CD14-positive monocyte (primary cell): ENCODE measurements around the gene EEF1AKMT3. TPM values are rescaled to one million over a fixed set of nuclear protein-coding genes. Genes with fewer than 3 reads are reported as not detected.

Source experiments
- DNase-seq, 3 donors: peaks; one replicate each; pipeline ENCODE4 v3.0.0-alpha.2; 2011 to 2022
- H2AFZ ChIP-seq: 2 replicates; pipeline ENCODE4 v1.6.0; 2012; ENCODE audit warnings: mild to moderate bottlenecking, low read depth, low read length, inconsistent platforms; ENCODE audit not compliant: insufficient read depth, poor library complexity, severe bottlenecking
- H3K27ac ChIP-seq, 2 donors: 1 replicate in 1 of 2; 2 replicates in 1 of 2; pipeline ENCODE4 v1.5.1; 2012 to 2013; ENCODE audit warnings: low read length in 2 of 2, control low read depth in 1 of 2, inconsistent platforms in 1 of 2, low read depth in 1 of 2, mild to moderate bottlenecking in 1 of 2
- H3K27me3 ChIP-seq, 2 donors: one replicate each; pipeline versions ENCODE4 v1.6.0 to v1.6.1; 2011 to 2013; ENCODE audit warnings: low read length in 2 of 2; ENCODE audit not compliant: control insufficient read depth in 2 of 2, insufficient read depth in 2 of 2
- H3K36me3 ChIP-seq, 2 donors: replicated peaks in 1 of 2; 1 replicate in 1 of 2; 2 replicates in 1 of 2; pipeline versions ENCODE4 v1.5.1 to v1.6.1; 2012 to 2013; ENCODE audit warnings: low read length in 2 of 2, control low read depth in 1 of 2, inconsistent platforms in 1 of 2, mild to moderate bottlenecking in 1 of 2; ENCODE audit not compliant: insufficient read depth in 2 of 2, control insufficient read depth in 1 of 2
- H3K4me1 ChIP-seq, 2 donors: 1 replicate in 1 of 2; 2 replicates in 1 of 2; pipeline versions ENCODE4 v1.5.1 to v1.6.1; 2012 to 2013; ENCODE audit warnings: low read length in 2 of 2, control low read depth in 1 of 2, inconsistent platforms in 1 of 2, mild to moderate bottlenecking in 1 of 2, moderate library complexity in 1 of 2; ENCODE audit not compliant: insufficient read depth in 2 of 2, control insufficient read depth in 1 of 2
- H3K4me2 ChIP-seq: replicated peaks from 2 replicates; pipeline ENCODE3; 2012; ENCODE audit warnings: low read length, moderate library complexity, mild to moderate bottlenecking; ENCODE audit not compliant: poor library complexity, severe bottlenecking; ENCODE audit errors: extremely low read depth
- H3K4me3 ChIP-seq, 3 experiments: fragments of 200-600 bp in 1 of 3; sonication (generic) in 1 of 3; replicated peaks in 1 of 3; 1 replicate in 2 of 3; 2 replicates in 1 of 3; pipeline ENCODE4 v1.5.1; 2011 to 2013; ENCODE audit warnings: low read length in 3 of 3, mild to moderate bottlenecking in 3 of 3, control low read depth in 2 of 3, low read depth in 2 of 3, inconsistent platforms in 1 of 3, moderate library complexity in 1 of 3
- H3K79me2 ChIP-seq: 2 replicates; pipeline ENCODE4 v1.6.0; 2012; ENCODE audit warnings: mild to moderate bottlenecking, control low read depth, inconsistent platforms, low read length, moderate library complexity; ENCODE audit not compliant: insufficient read depth
- H3K9ac ChIP-seq: 2 replicates; pipeline ENCODE4 v1.6.0; 2017; ENCODE audit warnings: low read length, mild to moderate bottlenecking; ENCODE audit not compliant: insufficient read depth, poor library complexity, severe bottlenecking
- H3K9me3 ChIP-seq, 2 donors: replicated peaks in 1 of 2; 1 replicate in 1 of 2; 2 replicates in 1 of 2; pipeline versions ENCODE4 v1.5.1 to v1.6.1; 2012 to 2013; ENCODE audit warnings: low read length in 2 of 2, control low read depth in 1 of 2; ENCODE audit not compliant: control insufficient read depth in 1 of 2, insufficient read depth in 1 of 2
- H4K20me1 ChIP-seq: 2 replicates; pipeline ENCODE4 v1.6.0; 2012; ENCODE audit warnings: mild to moderate bottlenecking, low read length, control low read depth, moderate library complexity; ENCODE audit not compliant: insufficient read depth
- H3K27ac Mint-ChIP-seq, 7 donors: one replicate each; pipeline ENCODE4 v1.8.0; 2020; ENCODE audit warnings: mild to moderate bottlenecking in 7 of 7, mixed read lengths in 7 of 7, moderate library complexity in 6 of 7, inconsistent platforms in 2 of 7
- H3K27me3 Mint-ChIP-seq, 3 donors: one replicate each; pipeline ENCODE4 v1.8.0; 2021 to 2022; ENCODE audit warnings: low read depth in 3 of 3, mild to moderate bottlenecking in 3 of 3, mixed read lengths in 3 of 3, moderate library complexity in 3 of 3, inconsistent platforms in 1 of 3
- H3K36me3 Mint-ChIP-seq, 2 donors: one replicate each; pipeline ENCODE4 v1.8.0; 2020; ENCODE audit warnings: mixed read lengths in 2 of 2, inconsistent platforms in 1 of 2, mild to moderate bottlenecking in 1 of 2
- H3K4me1 Mint-ChIP-seq: one replicate; pipeline ENCODE4 v1.8.0; 2020; ENCODE audit warnings: mild to moderate bottlenecking, mixed read lengths
- H3K4me3 Mint-ChIP-seq, 2 donors: one replicate each; pipeline ENCODE4 v1.8.0; 2020; ENCODE audit warnings: mild to moderate bottlenecking in 2 of 2, mixed read lengths in 2 of 2, moderate library complexity in 1 of 2
- H3K9me3 Mint-ChIP-seq, 7 donors: one replicate each; pipeline ENCODE4 v1.8.0; 2020 to 2022; ENCODE audit warnings: mixed read lengths in 7 of 7, mild to moderate bottlenecking in 6 of 7, moderate library complexity in 6 of 7, inconsistent platforms in 2 of 7
- CTCF ChIP-seq: fragments of 200-600 bp; IDR thresholded peaks from one replicate; pipeline ENCODE4 v1.8.0; 2022; ENCODE audit warnings: antibody characterized with exemption, mild to moderate bottlenecking
- WGBS: methylation state at CpG from one replicate; pipeline ENCODE4 v1.1.5; 2013; ENCODE audit warnings: missing lambda C conversion rate; ENCODE audit not compliant: insufficient coverage; 5-methylcytosine and 5-hydroxymethylcytosine counted together
- intact Hi-C, 2 donors: fragments of 100-400 bp; cut with micrococcal nuclease; formaldehyde crosslinking; loops; one replicate each; pipeline versions ENCODE4 v1.15.0 to v1.15.1; 2023
- polyA plus RNA-seq, 3 donors: library from polyadenylated mRNA; depleted of rRNA in 1 of 3; unstranded in 2 of 3; stranded (reverse) in 1 of 3; fragments of 300-500 nt in 2 of 3; fragments of >200 nt in 1 of 3; fragmentation: Illumina TruSeq in 2 of 3; gene quantifications; 1 replicate in 2 of 3; 2 replicates in 1 of 3; pipeline ENCODE4 v1.2.3, GENCODE V29; 2012 to 2021

Gene EEF1AKMT3
- polyA plus RNA-seq, 3 donors: 3.4 to 4.2 (median 3.4) TPM

GRCh38 chr12:57741413-57741789, 31.0 kb upstream of the EEF1AKMT3 start:
- no peaks in the 10 kb centered on the region for H3K9me3 Mint-ChIP-seq
- H3K4me1 Mint-ChIP-seq: peaks cover 53% of the 10 kb centered on the region
- DNase-seq: no peak
- peak overlapping the region; percentile 78 to 96 (median 88) for H3K27ac Mint-ChIP-seq
- H3K36me3 Mint-ChIP-seq: peaks cover 8 to 13% of the 10 kb centered on the region in 2 donors
- Histone ChIP-seq H3K9me3 (no peaks in the 10 kb centered on the region), H3K79me2 (peaks cover 26% of the 10 kb centered on the region), H4K20me1 (no peaks in the 10 kb centered on the region), H3K4me3 (peak overlapping the region; percentile 40 to 70 (median 52)), H3K9ac (peak overlapping the region; percentile 37), H3K27me3 (no peaks in the 10 kb centered on the region), H3K27ac (peak overlapping the region in 1 of 2 donors; percentile 78), H3K4me1 (peaks cover 40 to 47% of the 10 kb centered on the region in 2 donors), H2AFZ (peak overlapping the region; percentile 78), H3K4me2 (peak overlapping the region; percentile 73), H3K36me3 (peaks cover 0 to 9% of the 10 kb centered on the region in 2 donors)
- no peak for TF ChIP-seq CTCF
- intact Hi-C loops: loop anchor here in 1 of 2 donors (5.0 to 10.0 kb wide), 2 partner anchors 49 to 193 kb away; partner anchors contain the start of gene OS9
- peak overlapping the region; percentile 83 to 93 for H3K4me3 Mint-ChIP-seq
- WGBS: 0% methylated on average over 1 of the region's 1 CpG
- H3K27me3 Mint-ChIP-seq: peaks cover 0 to 1% (median 0%) of the 10 kb centered on the region in 3 donors

GRCh38 chr12:57741844-57742738, 30.3 kb upstream of the EEF1AKMT3 start:
- Histone ChIP-seq H3K9ac (peak overlapping the region; percentile 37), H3K27ac (peak overlapping the region; percentile 9 to 78), H4K20me1 (no peaks in the 10 kb centered on the region), H3K4me1 (peaks cover 40 to 47% of the 10 kb centered on the region in 2 donors), H3K4me3 (peak overlapping the region; percentile 40 to 70 (median 52)), H3K36me3 (peaks cover 0 to 10% of the 10 kb centered on the region in 2 donors), H3K79me2 (peaks cover 26% of the 10 kb centered on the region), H3K4me2 (peak overlapping the region; percentile 73), H3K27me3 (no peaks in the 10 kb centered on the region), H3K9me3 (no peaks in the 10 kb centered on the region), H2AFZ (peak overlapping the region; percentile 78)
- intact Hi-C loops: loop anchor here in 1 of 2 donors (5.0 to 10.0 kb wide), 2 partner anchors 50 to 193 kb away; partner anchors contain the start of gene OS9
- H3K27ac Mint-ChIP-seq: peak overlapping the region; percentile 78 to 96 (median 88)
- no peaks in the 10 kb centered on the region for H3K9me3 Mint-ChIP-seq
- peaks cover 0 to 1% (median 0%) of the 10 kb centered on the region in 3 donors for H3K27me3 Mint-ChIP-seq
- peaks cover 53% of the 10 kb centered on the region for H3K4me1 Mint-ChIP-seq
- H3K36me3 Mint-ChIP-seq: peaks cover 8 to 9% of the 10 kb centered on the region in 2 donors
- peak; percentile 50 to 70 (median 61) for DNase-seq
- 23% methylated on average over 10 of the region's 14 CpGs for WGBS
- TF ChIP-seq CTCF: peak; percentile 37
- peak overlapping the region; percentile 83 to 93 for H3K4me3 Mint-ChIP-seq
